Left renal pelvis (tissue), 4 donors: ENCODE results near the gene CAPN7. TPM values are rescaled to one million over a fixed set of nuclear protein-coding genes. Genes with fewer than 3 reads are reported as not detected.
"Not testable (repeated sequence)": the region's sequence is repeated elsewhere in the genome, so short reads cannot be mapped to it uniquely, and the experiment has no call there.

ENCODE experiments used
- DNase-seq, 4 donors: peaks; one replicate each; pipeline ENCODE4 v3.0.0-alpha.2; 2013; ENCODE audit warnings: low read depth in 4 of 4, low spot score in 3 of 4
- polyA plus RNA-seq, 4 donors: library from polyadenylated mRNA; unstranded; fragments of 120-200 nt; gene quantifications; one replicate each; pipeline ENCODE4 v1.2.1, GENCODE V29; 2013; ENCODE audit not compliant: insufficient read length in 4 of 4

CAPN7 gene
- polyA plus RNA-seq, result 10 to 100 TPM; 46.1 to 59.5 (median 53.5) TPM

DNA sequence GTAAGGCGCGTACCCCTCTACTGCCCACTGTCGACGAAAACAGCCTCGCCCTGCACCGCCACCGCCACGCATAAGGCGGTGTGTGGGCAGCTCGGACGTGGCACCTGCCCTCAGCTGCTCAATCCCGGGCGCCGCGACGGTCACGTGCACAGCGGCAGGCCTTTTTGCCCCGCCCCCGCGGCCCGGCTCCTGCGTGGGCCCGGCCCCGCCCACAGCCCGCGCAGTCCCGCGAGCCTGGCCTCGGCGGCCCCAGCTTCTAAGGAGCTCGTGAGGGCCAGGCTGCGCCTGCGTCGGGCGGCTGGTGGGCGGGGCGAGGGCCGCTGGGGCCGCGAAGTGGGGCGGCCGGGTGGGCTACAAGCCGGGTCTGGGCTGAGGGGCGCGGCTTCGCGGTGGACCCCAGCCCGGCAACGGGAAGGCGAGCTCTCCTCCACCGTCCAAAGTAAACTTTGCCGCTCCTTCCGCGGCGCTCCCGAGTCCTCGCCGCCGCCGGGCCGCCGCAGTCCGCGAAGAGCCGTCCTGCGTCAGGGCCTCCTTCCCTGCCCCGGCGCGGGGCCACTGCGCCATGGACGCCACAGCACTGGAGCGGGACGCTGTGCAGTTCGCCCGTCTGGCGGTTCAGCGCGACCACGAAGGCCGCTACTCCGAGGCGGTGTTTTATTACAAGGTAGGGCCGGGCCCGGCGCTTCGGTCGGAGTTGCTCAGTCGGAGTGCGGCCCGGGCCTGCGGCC, at the start of gene CAPN7:
CAPN7 (plus strand) TSS at position 313 of the 728 bp plus-strand sequence; CDS start at position 563, 250 bp downstream.
- DNase-seq, result peak; percentile 66 to 87 (median 84)

DNA sequence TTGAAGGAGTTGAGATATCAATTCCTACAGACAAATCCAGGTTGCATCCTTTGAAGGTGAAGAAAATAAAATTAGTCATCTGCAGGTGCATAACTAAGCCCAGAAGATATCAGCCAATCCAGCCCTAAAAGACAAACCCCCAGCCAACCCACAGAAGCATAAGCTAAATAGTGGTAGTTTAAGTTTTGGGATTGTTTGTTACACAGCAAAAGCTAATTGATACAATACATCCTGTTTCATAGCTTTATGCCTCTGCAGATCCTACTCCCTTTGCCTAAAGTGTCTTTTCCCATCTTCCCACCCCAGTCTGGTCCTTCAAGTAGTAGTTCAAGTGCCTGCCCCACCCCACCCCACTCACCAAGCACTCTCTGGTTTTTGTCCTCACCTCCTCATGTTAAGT, 48.6 kb upstream of the CAPN7 start:
- DNase-seq, result no peak

DNA sequence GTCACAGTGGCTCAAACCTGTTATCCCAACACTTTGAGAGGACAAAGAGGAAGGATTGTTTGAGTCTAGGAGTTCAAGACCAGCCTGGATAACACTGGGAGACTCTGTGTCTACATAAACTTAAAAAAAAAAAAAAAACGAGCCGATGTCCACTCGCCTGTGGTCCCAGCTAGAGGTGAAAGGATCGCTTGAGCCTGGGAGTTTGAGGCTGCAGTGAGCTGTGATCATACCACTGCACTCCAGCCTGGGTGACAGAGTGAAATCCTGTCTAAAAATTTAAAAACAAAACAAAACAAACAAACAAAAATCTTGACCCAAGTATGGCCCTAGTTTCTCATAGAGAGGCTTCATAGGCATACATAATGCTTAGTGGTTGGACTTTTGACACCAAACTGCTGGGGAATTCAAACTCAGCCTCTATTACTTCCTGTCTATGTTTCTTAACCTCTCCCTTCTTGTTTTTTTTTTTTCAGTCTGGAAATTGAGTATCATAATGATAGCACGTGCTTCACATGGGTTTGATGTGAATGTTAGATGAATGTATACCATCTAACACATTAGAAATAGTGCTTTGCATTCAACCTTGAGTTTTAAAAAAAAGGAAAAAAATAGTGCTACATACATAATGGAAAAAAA, 46.4 kb upstream of the CAPN7 start:
- no peak for DNase-seq

- DNase-seq, result no peak
These were observed 45.4 kb upstream of the CAPN7 start for GRCh38 chr3:15160662-15161061.

- no peak for DNase-seq
These were observed 44.9 kb upstream of the CAPN7 start for GRCh38 chr3:15161133-15161532.

- DNase-seq, result not testable (repeated sequence)
These were observed 42.4 kb upstream of the CAPN7 start for GRCh38 chr3:15163656-15164055.

- DNase-seq, result peak; percentile 41 to 59 (median 54)
These were observed 41.7 kb upstream of the CAPN7 start for GRCh38 chr3:15164340-15164739.

DNA sequence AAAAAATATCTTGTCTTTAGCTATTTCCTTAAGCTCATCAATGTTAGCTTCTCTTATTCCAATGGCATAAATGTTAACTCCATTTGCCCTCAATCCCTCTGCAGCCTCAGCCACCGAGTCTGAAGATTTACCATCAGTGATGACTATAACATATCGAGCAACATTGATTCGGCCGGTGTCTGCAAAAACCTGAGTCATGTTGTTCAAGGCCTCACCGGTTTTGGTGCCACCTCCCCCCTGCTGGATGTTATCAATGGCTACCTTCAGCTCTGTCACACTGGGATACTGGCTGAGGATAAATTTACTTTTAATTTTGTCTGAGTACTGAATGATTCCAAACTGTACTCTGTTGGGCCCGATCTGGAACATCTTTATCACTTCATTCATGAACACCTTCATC, 41.0 kb upstream of the CAPN7 start:
- DNase-seq, result no peak

GRCh38 chr3:15166391-15166790, 39.7 kb upstream of the CAPN7 start:
- not testable (repeated sequence) for DNase-seq

GRCh38 chr3:15171096-15171495, 35.0 kb upstream of the CAPN7 start:
- no peak for DNase-seq

DNA sequence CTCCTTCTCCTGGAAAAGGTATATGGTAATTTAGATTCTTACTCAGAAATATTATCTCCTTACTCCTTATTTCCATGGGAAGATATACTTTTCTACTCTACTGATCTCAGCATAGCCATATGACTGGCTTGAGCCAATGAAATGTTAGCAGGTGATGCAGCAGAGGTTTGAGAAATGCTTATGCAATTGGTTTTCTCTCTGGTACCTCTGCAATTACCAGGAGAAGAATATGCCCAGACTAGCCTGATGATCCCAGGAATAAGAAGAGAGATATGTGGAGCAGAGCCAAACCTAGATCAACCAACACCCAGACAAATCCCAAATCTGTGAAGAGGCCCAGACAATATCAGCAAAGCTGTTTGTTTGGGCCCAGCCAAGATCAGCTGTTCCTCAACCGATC, 33.2 kb upstream of the CAPN7 start:
- no peak for DNase-seq

GRCh38 chr3:15174953-15175352, 31.1 kb upstream of the CAPN7 start:
- DNase-seq, result no peak

DNA sequence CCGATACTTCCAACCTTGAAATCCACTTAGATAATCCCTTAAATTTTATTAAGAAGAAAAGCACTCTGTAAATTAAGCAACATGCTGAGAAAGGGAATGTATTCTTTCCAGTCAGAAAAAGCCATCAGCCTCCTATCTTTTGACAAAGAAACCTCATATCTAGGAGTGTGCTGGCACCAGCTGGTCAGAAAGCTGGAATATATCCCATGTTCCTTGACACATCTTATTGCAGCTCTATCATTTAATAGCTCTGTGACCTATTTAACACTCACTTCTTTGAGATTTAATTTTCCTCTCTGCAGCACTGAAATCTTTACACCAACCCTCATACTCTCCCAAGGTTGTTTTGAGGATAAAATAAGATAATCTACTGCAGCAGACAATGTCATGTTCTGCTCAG, 30.4 kb upstream of the CAPN7 start:
- no peak for DNase-seq

- no peak for DNase-seq
These were observed 25.9 kb upstream of the CAPN7 start for GRCh38 chr3:15180042-15180611.

GRCh38 chr3:15181511-15181910, 24.5 kb upstream of the CAPN7 start:
- no peak for DNase-seq

DNA sequence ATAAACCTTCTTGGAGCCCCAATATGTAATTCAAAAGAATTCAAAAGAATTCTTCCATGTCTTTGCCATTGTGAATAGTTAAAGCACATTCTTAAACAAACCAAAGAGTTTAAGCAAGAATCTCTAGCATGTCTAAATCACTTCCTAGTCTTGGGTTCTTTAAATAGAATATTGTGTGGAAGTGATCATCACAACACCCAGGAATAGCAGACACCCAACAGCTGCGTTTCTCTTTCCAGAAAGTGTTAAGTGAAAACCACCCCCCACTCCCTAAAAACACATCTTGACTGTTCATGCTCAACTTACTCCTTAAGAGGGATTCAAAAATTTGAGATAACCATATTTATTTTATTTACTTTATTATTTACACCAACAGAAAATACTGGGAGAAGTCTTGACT, 24.1 kb upstream of the CAPN7 start:
- no peak for DNase-seq

GRCh38 chr3:15183011-15183410, 23.0 kb upstream of the CAPN7 start:
- no peak for DNase-seq

GRCh38 chr3:15185404-15185803, 20.6 kb upstream of the CAPN7 start:
- no peak for DNase-seq

GRCh38 chr3:15186101-15186476, 20.0 kb upstream of the CAPN7 start:
- DNase-seq, result no peak

DNA sequence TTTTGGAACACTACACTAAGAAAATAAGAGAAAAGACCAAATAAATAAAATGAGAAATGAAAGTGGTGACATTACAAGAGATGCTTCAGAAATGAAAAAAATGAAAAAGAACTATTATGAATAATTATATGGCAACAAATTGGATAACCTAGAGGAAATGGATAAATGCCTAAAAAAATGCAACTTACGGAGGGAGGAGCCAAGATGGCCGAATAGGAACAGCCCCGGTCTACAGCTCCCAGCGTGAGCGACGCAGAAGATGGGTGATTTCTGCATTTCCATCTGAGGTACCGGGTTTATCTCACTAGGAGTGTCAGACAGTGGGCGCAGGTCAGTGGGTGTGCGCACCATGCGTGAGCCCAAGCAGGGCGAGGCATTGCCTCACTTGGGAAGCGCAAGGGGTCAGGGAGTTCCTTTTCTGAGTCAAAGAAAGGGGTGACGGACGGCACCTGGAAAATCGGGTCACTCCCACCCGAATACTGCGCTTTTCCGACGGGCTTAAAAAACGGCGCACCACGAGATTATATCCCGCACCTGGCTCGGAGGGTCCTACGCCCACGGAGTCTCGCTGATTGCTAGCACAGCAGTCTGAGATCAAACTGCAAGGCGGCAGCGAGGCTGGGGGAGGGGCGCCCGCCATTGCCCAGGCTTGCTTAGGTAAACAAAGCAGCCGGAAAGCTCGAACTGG, 19.4 kb upstream of the CAPN7 start:
- not testable (repeated sequence) for DNase-seq

DNA sequence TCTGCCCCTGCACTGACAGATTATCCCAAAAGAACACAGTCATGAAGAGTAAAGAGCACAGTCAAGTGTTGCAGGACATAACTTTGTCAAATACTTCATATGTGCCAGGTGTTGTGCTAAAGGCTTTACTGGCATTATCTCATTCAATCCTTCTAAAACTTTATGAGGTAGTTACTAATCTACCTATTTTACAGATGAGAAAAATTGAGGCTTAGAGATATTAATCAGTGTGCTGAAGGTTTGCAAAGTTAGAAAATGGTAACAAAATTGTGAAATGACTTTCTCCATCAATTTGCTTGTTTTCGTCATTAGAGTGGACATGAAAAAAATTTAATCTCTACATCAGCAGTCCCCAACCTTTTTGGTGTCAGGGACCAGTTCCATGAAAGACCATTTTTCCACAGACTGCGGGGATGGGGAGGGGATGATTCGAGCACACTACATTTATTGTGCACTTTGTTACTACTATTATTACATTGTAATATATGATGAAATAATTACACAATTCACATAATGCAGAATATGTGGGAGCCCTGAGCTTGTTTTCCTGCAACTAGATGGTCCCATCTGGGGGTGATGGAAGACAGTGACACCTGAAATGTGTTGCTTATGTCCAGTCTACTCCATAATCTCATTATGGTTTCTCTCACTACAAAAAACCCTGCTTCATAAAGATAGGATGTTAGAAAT, 8.6 kb upstream of the CAPN7 start:
- DNase-seq, result no peak
